GM12801 (cell line): ENCODE measurements around the gene LARGE2.

Source experiments
- CTCF ChIP-seq: IDR thresholded peaks from one replicate; pipeline ENCODE4 v1.5.1; 2011; ENCODE audit warnings: control low read depth; ENCODE audit not compliant: insufficient read length; ENCODE audit errors: extremely low read depth

LARGE2 gene

GRCh38 chr11:45897556-45897955, 24.9 kb upstream of the LARGE2 start:
- TF ChIP-seq CTCF: no peak

GRCh38 chr11:45899086-45899447, 23.4 kb upstream of the LARGE2 start:
- TF ChIP-seq CTCF: no peak

- TF ChIP-seq CTCF: no peak
These were observed 22.8 kb upstream of the LARGE2 start for GRCh38 chr11:45899448-45900174.

- no peak for TF ChIP-seq CTCF
These were observed 21.4 kb upstream of the LARGE2 start for GRCh38 chr11:45900916-45901617.

GRCh38 chr11:45901626-45902025, 20.8 kb upstream of the LARGE2 start:
- TF ChIP-seq CTCF: no peak

- no peak for TF ChIP-seq CTCF
These were observed 19.7 kb upstream of the LARGE2 start for GRCh38 chr11:45902452-45903380.

GRCh38 chr11:45904309-45904915, 18.0 kb upstream of the LARGE2 start:
- no peak for TF ChIP-seq CTCF
